Activated CD8-positive, alpha-beta T cell treated with anti-CD3 and anti-CD28 coated beads for 36 hours (primary cell): ENCODE results near the gene APH1B. TPM values are rescaled to one million over a fixed set of nuclear protein-coding genes. Genes with fewer than 3 reads are reported as not detected.

Source experiments
- ATAC-seq: fragments of 200-7000 bp; cut with Tn5 transposase; one replicate; pipeline ENCODE4 v1.10.0; 2021; ENCODE audit warnings: mild to moderate bottlenecking, moderate library complexity
- CTCF ChIA-PET: fragments of 350-600 bp; sonication (Branson Sonifier 250); formaldehyde crosslinking; loops from one replicate; lab custom pipeline; 2021; ENCODE audit warnings: antibody characterized with exemption; lab: Charles Lee
- POLR2A ChIA-PET: fragments of 350-600 bp; sonication (Branson Sonifier 250); formaldehyde crosslinking; loops from one replicate; lab custom pipeline; 2021; ENCODE audit warnings: antibody characterized with exemption; lab: Charles Lee
- DNase-seq: peaks from one replicate; pipeline ENCODE4 v3.0.0-alpha.2; 2020
- H3K27ac Mint-ChIP-seq: one replicate; pipeline ENCODE4 v1.8.0; 2021; ENCODE audit warnings: mild to moderate bottlenecking, mixed read lengths
- H3K27me3 Mint-ChIP-seq: one replicate; pipeline ENCODE4 v1.8.0; 2021; ENCODE audit warnings: mixed read lengths
- H3K36me3 Mint-ChIP-seq: one replicate; pipeline ENCODE4 v1.8.0; 2021; ENCODE audit warnings: low read depth, mixed read lengths
- H3K4me1 Mint-ChIP-seq: one replicate; pipeline ENCODE4 v1.8.0; 2021; ENCODE audit warnings: low read depth, mixed read lengths
- H3K4me3 Mint-ChIP-seq: one replicate; pipeline ENCODE4 v1.8.0; 2021; ENCODE audit warnings: mild to moderate bottlenecking, moderate library complexity, mixed read lengths
- H3K9me3 Mint-ChIP-seq: one replicate; pipeline ENCODE4 v1.8.0; 2021; ENCODE audit warnings: mixed read lengths
- intact Hi-C: fragments of 100-400 bp; cut with micrococcal nuclease; formaldehyde crosslinking; loops from one replicate; pipeline ENCODE4 v1.10.0; 2022
- total RNA-seq, 2 experiments: library from RNA; stranded (reverse); gene quantifications; one replicate each; pipeline ENCODE4 v1.2.3, GENCODE V29; 2021
- TF ChIP-seq, protein P1 (sequence below): fragments of 200-600 bp; IDR thresholded peaks from one replicate; pipeline ENCODE4 v1.8.0; 2022; ENCODE audit warnings: antibody characterized with exemption, mild to moderate bottlenecking

The APH1B gene
- total RNA-seq, 2 experiments from 2014 or later: 7.0 to 9.7 TPM

DNA sequence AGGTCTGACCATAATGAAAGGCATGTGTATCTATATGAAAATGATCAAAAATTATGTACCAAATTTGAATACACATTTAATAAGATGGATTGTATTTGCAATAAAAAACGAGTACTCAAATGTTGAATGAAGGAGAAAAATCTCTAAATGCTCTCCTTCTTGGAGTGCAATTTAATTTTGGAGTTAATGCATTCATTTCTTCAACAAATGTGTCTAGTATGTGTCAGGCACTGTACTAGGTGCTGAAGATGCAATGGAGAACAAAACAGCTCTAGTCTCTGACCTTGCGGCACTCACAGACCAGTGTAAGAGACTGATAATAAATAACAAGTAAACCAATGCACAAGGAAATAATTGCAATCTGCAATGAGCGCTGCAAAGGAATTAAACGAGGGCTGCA, 75.4 kb downstream of the APH1B start:
- H3K4me1 Mint-ChIP-seq: no peaks in the 10 kb centered on the region
- no peak for ATAC-seq
- no peaks in the 10 kb centered on the region for H3K36me3 Mint-ChIP-seq
- POLR2A ChIA-PET: no interaction called here
- intact Hi-C loops: no loop called here
- H3K9me3 Mint-ChIP-seq: no peaks in the 10 kb centered on the region
- CTCF ChIA-PET: no interaction called here
- no peak overlapping the region for H3K27ac Mint-ChIP-seq
- no peaks in the 10 kb centered on the region for H3K27me3 Mint-ChIP-seq
- no peak overlapping the region for H3K4me3 Mint-ChIP-seq
- no peak for DNase-seq
- TF ChIP-seq, protein P1, sequence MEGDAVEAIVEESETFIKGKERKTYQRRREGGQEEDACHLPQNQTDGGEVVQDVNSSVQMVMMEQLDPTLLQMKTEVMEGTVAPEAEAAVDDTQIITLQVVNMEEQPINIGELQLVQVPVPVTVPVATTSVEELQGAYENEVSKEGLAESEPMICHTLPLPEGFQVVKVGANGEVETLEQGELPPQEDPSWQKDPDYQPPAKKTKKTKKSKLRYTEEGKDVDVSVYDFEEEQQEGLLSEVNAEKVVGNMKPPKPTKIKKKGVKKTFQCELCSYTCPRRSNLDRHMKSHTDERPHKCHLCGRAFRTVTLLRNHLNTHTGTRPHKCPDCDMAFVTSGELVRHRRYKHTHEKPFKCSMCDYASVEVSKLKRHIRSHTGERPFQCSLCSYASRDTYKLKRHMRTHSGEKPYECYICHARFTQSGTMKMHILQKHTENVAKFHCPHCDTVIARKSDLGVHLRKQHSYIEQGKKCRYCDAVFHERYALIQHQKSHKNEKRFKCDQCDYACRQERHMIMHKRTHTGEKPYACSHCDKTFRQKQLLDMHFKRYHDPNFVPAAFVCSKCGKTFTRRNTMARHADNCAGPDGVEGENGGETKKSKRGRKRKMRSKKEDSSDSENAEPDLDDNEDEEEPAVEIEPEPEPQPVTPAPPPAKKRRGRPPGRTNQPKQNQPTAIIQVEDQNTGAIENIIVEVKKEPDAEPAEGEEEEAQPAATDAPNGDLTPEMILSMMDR: no peak

DNA sequence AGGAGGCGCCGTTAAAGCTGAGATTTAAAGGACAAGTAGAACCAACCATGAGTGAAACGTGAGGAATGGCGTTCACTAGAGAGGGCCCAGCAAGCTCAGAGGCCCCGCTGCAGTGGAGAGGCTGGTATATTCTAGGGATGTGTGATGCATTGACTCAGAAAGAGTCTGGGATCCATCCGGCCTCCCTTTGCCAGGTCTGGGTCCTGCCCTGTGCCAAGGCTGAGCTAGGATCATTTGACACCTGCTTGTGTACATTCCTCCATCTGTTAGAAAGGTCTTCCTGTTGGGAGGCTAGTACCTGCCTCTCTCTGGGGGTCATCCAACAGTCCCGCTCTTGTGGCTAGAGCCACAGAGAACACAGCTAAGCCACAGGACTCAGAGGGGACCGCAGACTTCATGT, 75.9 kb downstream of the APH1B start:
- Mint-ChIP-seq H3K36me3 (no peaks in the 10 kb centered on the region), H3K9me3 (no peaks in the 10 kb centered on the region), H3K4me1 (no peaks in the 10 kb centered on the region), H3K4me3 (no peak overlapping the region), H3K27ac (no peak overlapping the region), H3K27me3 (no peaks in the 10 kb centered on the region)
- TF ChIP-seq, protein P1: no peak
- DNase-seq (no peak), ATAC-seq (no peak)
- POLR2A ChIA-PET: no interaction called here
- CTCF ChIA-PET: interaction anchor here (1.7 kb wide), 1 partner anchor 62 kb away, joined by 3 read pairs; no protein-coding TSS in a partner anchor
- intact Hi-C loops: no loop called here

DNA sequence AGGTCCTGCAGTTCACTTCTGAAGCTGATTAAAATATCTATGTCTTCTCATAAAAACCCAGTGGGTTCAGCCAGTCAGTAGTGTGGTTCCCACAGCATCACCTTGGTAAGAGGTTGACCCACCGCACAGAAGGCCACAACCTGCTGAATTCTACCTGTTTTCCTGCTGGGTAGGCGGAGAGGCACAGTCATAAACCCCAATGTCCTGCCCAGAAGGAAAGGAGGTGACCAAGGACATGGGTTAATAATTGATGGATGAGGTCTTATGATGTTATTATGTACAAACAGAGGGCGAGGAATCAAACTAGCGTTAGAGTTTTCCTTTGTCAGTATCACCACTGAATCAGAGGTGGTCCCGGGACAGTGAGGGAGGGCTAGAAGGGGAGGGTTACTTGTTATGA, 76.5 kb downstream of the APH1B start:
- H3K36me3 Mint-ChIP-seq: no peaks in the 10 kb centered on the region
- ATAC-seq (no peak), DNase-seq (no peak)
- H3K27ac Mint-ChIP-seq: no peak overlapping the region
- H3K4me1 Mint-ChIP-seq: no peaks in the 10 kb centered on the region
- intact Hi-C loops: no loop called here
- TF ChIP-seq, protein P1: no peak
- ChIA-PET POLR2A (no interaction called here), CTCF (interaction anchor here (1.7 kb wide), 1 partner anchor 63 kb away, joined by 3 read pairs; no protein-coding TSS in a partner anchor)
- no peak overlapping the region for H3K4me3 Mint-ChIP-seq
- H3K9me3 Mint-ChIP-seq: no peaks in the 10 kb centered on the region
- no peaks in the 10 kb centered on the region for H3K27me3 Mint-ChIP-seq

DNA sequence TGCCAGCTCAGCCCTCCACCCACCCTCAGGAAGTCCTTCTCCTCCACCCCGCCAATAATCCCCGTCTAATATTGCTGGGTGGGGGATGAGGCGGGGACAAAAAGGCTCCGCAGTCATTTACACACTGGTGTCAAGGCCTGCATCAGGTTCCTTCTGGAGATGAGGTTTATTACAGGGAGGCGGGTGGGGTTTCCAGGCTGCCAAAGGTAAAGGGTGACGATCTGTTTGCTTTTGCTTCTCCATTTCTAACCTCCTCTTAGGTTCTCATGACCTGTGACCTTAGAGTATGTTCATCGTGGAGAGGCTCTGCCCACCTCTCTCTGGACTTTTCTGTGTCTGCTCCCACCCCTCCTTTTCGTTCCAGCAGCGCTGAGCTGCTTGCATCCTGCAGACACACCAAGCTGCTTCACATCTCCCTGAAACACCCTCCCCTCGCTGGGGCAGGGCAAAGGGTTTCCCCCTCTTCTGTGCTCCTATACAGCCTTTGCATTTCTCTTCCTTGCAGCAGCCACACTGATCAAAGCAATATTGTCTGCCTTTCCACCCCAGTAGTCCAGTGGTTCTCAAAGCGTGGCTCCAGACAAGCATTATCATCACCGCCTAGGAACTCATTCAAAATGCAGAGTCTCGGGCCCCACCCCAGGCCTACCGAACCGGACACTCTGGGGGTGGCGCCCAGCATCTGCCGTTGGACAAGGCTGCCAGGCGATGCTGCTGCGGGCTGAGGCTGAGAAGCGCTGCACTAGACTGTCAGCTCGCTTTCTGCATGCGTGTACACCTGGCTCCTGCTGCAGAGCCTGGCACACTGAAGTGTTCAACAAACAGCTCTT, 77.6 kb downstream of the APH1B start:
- TF ChIP-seq, protein P1: no peak
- Mint-ChIP-seq H3K4me1 (no peaks in the 10 kb centered on the region), H3K27ac (no peak overlapping the region), H3K9me3 (no peaks in the 10 kb centered on the region), H3K36me3 (no peaks in the 10 kb centered on the region), H3K4me3 (no peak overlapping the region), H3K27me3 (peaks cover 2% of the 10 kb centered on the region)
- ATAC-seq (no peak), DNase-seq (no peak)
- intact Hi-C loops: no loop called here
- CTCF ChIA-PET: interaction anchor here (0.7 to 1.7 kb wide), 2 partner anchors 64 to 970 kb away, joined by 3 read pairs; no protein-coding TSS in a partner anchor
- POLR2A ChIA-PET: no interaction called here

DNA sequence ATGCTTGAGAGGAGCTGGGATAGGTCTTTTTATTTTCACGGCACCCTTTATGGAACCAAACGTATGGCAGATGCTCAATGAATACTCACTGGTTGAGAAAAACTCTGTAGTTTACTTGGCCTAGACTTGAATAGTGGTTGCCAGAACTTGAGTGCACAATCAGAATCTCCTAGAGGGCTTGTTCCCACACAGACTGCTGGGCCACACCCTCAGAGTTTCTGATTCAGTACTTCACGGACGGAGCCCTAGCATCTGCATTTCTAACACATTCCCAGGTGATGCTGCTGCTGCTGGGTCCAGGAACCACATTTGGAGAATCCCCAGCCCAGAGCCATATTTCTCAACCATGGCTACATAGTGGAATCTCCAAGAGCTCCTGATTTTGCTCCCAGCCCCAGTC, 79.7 kb downstream of the APH1B start:
- no peaks in the 10 kb centered on the region for H3K4me1 Mint-ChIP-seq
- H3K27me3 Mint-ChIP-seq: peaks cover 2% of the 10 kb centered on the region
- DNase-seq (no peak), ATAC-seq (no peak)
- TF ChIP-seq, protein P1: no peak
- ChIA-PET POLR2A (no interaction called here), CTCF (no interaction called here)
- intact Hi-C loops: no loop called here
- H3K4me3 Mint-ChIP-seq: no peak overlapping the region
- H3K27ac Mint-ChIP-seq: no peak overlapping the region
- no peaks in the 10 kb centered on the region for H3K36me3 Mint-ChIP-seq
- H3K9me3 Mint-ChIP-seq: no peaks in the 10 kb centered on the region
